ENCODE data around the gene TBX15. TPM values are rescaled to one million over a fixed set of nuclear protein-coding genes. Genes with fewer than 3 reads are reported as not detected.

Gene TBX15
- total and polyA plus RNA-seq, 9 of the 15 experiments (the other 6 are each of a cell fraction or from before 2014, with no cell fraction given) = 0.03 to 3.4 (median 2.3) TPM

DNA sequence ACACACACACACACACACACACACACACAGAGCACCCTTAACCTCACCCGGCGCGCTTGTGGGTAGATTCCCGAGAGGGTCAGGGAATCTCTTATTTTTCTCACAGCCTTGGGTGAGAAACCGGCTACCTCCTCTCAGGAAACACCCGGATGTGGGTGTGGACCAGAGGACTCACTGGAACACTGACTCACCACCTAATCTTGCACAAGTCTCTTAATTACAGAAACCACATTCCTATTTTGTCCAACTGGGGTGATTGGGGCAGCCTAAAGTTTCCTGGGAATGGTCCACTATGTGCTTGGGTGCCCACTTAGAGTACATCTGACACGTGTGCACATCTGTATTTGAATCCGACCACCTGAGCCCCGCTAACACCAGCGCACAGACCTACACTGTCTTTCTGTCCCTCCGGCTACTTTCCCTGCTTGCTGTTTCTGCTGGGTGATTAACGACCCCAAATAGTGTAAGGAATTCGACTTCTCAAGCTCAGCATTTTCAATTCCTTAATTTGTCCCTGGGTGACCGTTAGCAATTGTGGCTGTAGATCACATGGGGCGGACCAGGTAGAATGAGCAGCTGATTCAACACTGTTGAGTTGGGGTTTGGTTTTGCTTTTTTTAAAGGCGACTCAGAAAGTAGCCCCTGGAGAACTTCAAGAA lies 14.0 kb upstream of the TBX15 start (continued):
- TF ChIP-seq ZNF584 (CRISPR knock-in tag; IDR thresholded peaks at IDR 0.05; ENCODE audit: low read depth) = 0 out of 2 replicates have a peak, but pooled peaks have one; percentile 57
- TF ChIP-seq NR2C2 (CRISPR knock-in tag; IDR thresholded peaks at IDR 0.05) = no peak
- TF ChIP-seq NR2C2 (tag; IDR thresholded peaks at IDR 0.05) = peak; percentile 55; the same call in 1 of the 2 replicates
- no peak for TF ChIP-seq SIN3A (IDR thresholded peaks at IDR 0.05; ENCODE audit: borderline replicate concordance in 2 of 2, control insufficient read depth in 1 of 2, low read depth in 2 of 2, low read length in 2 of 2)
- TF ChIP-seq ZNF639 (CRISPR knock-in tag; conservative IDR thresholded peaks at IDR 0.05 in 1 of 2, IDR thresholded peaks at IDR 0.05 in 1 of 2) = peak in 1 of 2 experiments; percentile 45; a peak in 1 of 4 replicates
- TF ChIP-seq ZNF175 (CRISPR knock-in tag; IDR thresholded peaks at IDR 0.05; ENCODE audit: low read depth) = 0 out of 2 replicates have a peak, but pooled peaks have one; percentile 50
- peak; percentile 89 for TF ChIP-seq FOSL1 (tag; conservative IDR thresholded peaks at IDR 0.05)
